Adrenal gland (tissue), 5 donors: ENCODE measurements around the gene TNFAIP3.

Source experiments
- POLR2A ChIP-seq, 2 donors: fragments of 450-650 bp; IDR thresholded peaks; one replicate each; pipeline ENCODE4 v1.6.1; 2017; ENCODE audit warnings: antibody characterized with exemption in 2 of 2, mild to moderate bottlenecking in 2 of 2, moderate library complexity in 1 of 2
- TF ChIP-seq, protein P1 (sequence below), 6 experiments: fragments of 450-650 bp in 4 of 6; fragments of 200-600 bp in 2 of 6; sonication (generic) in 1 of 6; IDR thresholded peaks; 1 replicate in 5 of 6; 2 replicates in 1 of 6; pipeline versions ENCODE4 v1.5.1 to v1.8.0; 2016 to 2021; ENCODE audit warnings: antibody characterized with exemption in 6 of 6, mild to moderate bottlenecking in 2 of 6, moderate library complexity in 1 of 6
- donor health status: DM: no; HTN: no; CAD: no.

DNA sequence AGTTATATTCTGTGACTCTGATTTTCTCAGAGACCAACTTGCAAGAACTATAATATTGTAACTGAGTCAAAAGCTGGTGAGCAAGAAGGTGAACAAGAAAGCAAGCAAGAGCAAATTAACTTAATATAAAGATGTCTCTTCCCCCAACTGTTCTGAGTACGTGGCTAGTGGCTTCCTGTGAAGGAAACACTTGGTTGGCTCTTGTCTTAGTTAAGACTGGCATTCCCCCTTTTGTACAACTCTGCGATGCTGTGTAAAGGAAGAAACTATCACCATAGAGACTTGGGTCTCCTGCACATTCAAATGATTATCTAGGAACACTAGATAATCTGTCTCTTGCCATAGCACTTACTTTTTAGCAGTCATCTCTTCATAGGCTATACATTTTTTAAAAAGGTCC is 47.3 kb upstream of the TNFAIP3 start:
- no peak for TF ChIP-seq POLR2A (IDR thresholded peaks at IDR 0.05)
- TF ChIP-seq, protein P1, sequence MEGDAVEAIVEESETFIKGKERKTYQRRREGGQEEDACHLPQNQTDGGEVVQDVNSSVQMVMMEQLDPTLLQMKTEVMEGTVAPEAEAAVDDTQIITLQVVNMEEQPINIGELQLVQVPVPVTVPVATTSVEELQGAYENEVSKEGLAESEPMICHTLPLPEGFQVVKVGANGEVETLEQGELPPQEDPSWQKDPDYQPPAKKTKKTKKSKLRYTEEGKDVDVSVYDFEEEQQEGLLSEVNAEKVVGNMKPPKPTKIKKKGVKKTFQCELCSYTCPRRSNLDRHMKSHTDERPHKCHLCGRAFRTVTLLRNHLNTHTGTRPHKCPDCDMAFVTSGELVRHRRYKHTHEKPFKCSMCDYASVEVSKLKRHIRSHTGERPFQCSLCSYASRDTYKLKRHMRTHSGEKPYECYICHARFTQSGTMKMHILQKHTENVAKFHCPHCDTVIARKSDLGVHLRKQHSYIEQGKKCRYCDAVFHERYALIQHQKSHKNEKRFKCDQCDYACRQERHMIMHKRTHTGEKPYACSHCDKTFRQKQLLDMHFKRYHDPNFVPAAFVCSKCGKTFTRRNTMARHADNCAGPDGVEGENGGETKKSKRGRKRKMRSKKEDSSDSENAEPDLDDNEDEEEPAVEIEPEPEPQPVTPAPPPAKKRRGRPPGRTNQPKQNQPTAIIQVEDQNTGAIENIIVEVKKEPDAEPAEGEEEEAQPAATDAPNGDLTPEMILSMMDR (IDR thresholded peaks at IDR 0.05) = no peak
